ENCODE data around the gene TMEM14B.
"Not testable (repeated sequence)": the region's sequence is repeated elsewhere in the genome, so short reads cannot be mapped to it uniquely, and the experiment has no call there.

Gene TMEM14B

DNA sequence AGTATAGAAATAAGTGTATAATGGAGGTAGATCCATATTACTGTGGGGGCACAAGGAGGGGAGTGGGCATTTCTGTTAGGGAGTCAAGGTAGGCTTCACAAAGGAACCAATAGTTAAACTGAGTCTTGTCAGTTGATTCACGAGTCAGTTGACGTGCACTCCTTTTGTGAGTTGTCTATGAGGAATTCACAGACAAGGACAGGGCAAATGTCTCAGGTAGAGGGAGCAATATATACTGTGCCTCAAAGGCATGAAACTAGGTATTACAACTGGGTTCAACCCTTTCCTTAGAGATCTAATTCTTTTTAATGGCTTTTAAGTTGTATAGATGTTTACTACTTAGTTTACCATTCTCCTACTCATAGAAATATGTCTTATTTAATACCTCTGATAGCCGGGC lies 13.7 kb upstream of the TMEM14B start:
- no peak for DNase-seq (ENCODE audit: low spot score)
- no peak for TF ChIP-seq CTCF (IDR thresholded peaks at IDR 0.05; ENCODE audit: extremely low read depth, missing control alignments)

DNA sequence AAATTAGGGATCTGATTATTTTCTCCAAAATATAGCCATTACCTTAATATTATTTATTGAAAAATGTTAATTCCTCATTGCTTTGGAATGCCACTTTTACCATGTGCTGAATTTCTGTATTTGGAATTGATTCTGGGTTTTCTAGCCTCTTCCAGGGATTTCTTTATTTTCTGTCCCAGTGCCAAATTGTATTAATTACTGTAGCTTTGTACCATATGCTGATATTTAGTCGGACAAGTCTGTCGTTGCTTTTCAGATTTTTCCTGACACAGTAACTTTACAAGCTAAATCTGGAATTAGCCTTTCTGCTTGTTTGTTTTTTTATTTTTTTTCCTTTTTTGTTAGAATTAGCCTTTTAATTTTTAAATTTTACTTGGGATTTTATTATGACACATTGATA lies 10.9 kb upstream of the TMEM14B start:
- no peak for TF ChIP-seq CTCF (IDR thresholded peaks at IDR 0.05; ENCODE audit: extremely low read depth, missing control alignments)
- DNase-seq (ENCODE audit: low spot score), result no peak

DNA sequence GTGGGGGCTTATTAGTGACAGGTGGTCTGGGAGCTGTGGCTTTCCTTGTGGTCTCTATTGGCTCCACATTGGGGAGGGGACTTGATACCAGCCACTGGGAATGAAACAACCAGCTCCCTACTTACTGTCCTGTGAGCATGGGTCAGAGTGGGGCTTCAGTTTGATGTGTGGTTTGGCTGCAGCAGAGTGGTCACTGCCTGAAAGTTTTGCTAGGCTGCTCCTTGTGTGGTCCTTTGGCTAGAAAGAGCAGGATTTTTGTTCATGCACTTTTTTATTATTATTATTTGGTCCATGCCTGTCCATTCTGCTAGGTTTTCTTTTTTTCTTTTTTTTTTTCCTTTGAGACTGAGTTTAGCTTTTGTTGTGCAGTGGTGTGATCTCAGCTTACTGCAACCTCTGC lies 7.5 kb upstream of the TMEM14B start:
- no peak for DNase-seq (ENCODE audit: low spot score)
- no peak for TF ChIP-seq CTCF (IDR thresholded peaks at IDR 0.05; ENCODE audit: extremely low read depth, missing control alignments)

GRCh38 chr6:10741643-10742042 lies 6.0 kb upstream of the TMEM14B start:
- DNase-seq (ENCODE audit: low spot score), result not testable (repeated sequence)

DNA sequence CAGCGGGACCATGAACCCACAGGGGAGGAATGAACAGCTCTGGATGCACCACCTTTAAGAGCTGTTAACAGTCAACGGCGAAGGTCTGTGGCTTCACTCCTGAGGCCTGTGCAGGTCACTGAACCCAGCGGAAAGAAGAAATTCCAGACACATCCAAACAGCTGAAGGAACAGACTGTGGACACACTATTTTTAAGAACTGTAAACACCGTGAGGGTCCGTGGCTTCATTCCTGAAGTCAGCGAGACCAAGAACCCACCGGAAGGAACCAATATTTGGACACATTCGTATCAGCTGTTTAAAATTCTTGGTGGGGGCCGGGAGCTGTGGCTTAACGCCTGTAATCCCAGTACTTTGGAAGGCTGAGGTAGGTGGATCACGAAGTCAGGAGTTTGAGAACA lies 5.4 kb upstream of the TMEM14B start:
- no peak for TF ChIP-seq CTCF (IDR thresholded peaks at IDR 0.05; ENCODE audit: extremely low read depth, missing control alignments)

GRCh38 chr6:10743515-10743914 lies 4.1 kb upstream of the TMEM14B start:
- TF ChIP-seq CTCF (IDR thresholded peaks at IDR 0.05; ENCODE audit: extremely low read depth, missing control alignments), result no peak

More for the DNA sequence above, 5.4 kb upstream of the TMEM14B start:
- DNase-seq (ENCODE audit: low spot score), result no peak

DNA sequence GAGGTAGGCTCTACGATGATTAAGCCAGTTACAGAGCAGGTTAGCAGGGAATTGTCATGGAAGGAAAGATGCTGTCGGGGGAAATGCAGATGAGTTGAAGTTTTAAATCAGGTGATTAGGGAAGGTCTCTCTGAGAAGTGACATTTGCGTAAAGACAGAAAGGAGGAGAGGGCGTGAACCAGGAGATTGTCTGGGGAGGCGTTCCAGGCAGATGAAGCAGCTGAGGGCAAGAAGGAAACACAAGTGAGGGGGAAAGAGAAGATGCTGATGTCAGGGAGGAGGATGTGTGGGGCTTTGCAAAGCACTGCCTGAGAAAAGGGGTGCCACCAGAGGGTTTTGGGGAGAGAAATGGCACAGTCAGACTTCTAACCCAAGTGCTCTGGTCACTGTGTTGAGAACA lies 2.5 kb upstream of the TMEM14B start:
- TF ChIP-seq CTCF (IDR thresholded peaks at IDR 0.05; ENCODE audit: extremely low read depth, missing control alignments), result no peak
- no peak for DNase-seq (ENCODE audit: low spot score)

More at GRCh38 chr6:10743515-10743914, 4.1 kb upstream of the TMEM14B start:
- DNase-seq (ENCODE audit: low spot score), result no peak

DNA sequence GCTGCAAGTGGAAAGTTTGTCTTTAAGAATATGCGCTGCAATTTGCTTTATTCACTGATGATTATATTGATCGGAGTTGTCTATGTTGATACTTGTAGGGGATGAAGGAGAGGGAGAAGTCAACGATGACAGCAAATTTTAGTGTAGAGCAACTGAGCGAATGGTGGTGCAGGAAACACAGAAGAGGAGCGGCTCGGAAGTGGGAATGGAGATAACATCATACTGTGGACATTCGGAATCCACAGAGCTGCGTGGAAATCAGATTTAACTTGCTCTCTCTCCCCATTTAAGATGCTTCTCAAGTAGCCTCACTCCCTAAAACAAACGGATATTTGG lies 722 bp upstream of the TMEM14B start:
- TF ChIP-seq CTCF (IDR thresholded peaks at IDR 0.05; ENCODE audit: extremely low read depth, missing control alignments), result no peak

More for the DNA sequence above, 722 bp upstream of the TMEM14B start:
- DNase-seq (ENCODE audit: low spot score), result no peak
